Mononuclear cell (primary cell): ENCODE results near the gene WASF2. TPM values are rescaled to one million over a fixed set of nuclear protein-coding genes. Genes with fewer than 3 reads are reported as not detected.
A peak's percentile ranks its signal among the peaks of the same experiment; 100 is the strongest.
"Not testable (repeated sequence)": the region's sequence is repeated elsewhere in the genome, so short reads cannot be mapped to it uniquely, and the experiment has no call there.

Experiments used
- H3K27me3 ChIP-seq: 2 replicates; pipeline ENCODE4 v1.6.0; 2011; ENCODE audit warnings: low read length, control low read depth; ENCODE audit not compliant: insufficient read depth
- H3K4me1 ChIP-seq: 2 replicates; pipeline ENCODE4 v1.5.1; 2011; ENCODE audit warnings: mild to moderate bottlenecking, low read length, control low read depth; ENCODE audit not compliant: insufficient read depth
- H3K4me3 ChIP-seq: 2 replicates; pipeline ENCODE4 v1.5.1; 2011; ENCODE audit warnings: mild to moderate bottlenecking, low read length, moderate library complexity
- H3K9me3 ChIP-seq: 2 replicates; pipeline ENCODE4 v1.5.1; 2011; ENCODE audit warnings: low read depth, mild to moderate bottlenecking, control low read depth, low read length
- total RNA-seq: library from RNA; depleted of rRNA; stranded (reverse); fragments of >200 nt; gene quantifications from one replicate; pipeline ENCODE4 v1.2.3, GENCODE V29; 2012

Gene WASF2, protein sequence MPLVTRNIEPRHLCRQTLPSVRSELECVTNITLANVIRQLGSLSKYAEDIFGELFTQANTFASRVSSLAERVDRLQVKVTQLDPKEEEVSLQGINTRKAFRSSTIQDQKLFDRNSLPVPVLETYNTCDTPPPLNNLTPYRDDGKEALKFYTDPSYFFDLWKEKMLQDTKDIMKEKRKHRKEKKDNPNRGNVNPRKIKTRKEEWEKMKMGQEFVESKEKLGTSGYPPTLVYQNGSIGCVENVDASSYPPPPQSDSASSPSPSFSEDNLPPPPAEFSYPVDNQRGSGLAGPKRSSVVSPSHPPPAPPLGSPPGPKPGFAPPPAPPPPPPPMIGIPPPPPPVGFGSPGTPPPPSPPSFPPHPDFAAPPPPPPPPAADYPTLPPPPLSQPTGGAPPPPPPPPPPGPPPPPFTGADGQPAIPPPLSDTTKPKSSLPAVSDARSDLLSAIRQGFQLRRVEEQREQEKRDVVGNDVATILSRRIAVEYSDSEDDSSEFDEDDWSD
- 29.4 TPM for total RNA-seq

DNA sequence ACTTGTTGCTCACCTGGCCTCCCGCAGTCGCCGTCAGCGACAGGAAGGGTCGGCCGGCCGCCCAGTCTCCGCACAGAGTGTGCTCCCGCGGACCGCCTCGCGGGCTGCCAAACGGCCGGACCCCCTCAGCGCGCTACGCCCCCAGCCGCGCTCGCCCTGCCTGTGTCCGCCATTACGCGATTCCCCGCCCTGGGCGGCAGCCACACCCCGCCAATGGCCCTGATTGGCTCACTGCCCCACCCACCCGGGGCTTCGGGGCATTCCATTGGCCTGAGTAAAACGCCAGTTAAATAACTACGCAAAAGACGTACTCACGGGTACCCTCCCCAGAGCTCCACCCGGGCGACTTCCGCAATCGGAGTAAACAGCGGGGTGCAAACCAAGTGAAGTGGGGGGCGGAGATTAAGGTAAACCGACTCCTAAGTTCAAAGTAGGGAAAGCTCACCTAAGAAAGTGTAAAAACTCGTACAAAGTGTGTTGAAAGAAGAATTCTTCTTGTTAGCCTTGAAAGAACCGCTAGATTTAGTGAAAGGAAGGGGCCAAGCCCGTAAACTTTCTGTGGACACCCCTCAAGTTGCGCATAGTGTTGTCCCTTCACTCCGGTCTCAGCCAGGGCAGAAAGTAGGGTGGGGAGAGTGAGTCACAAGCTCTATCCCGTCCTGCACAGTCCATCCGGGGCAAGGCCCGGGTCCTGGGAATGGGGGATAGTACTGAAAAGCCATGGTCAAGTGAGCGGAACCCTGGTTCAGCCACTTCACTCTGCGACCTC, at the start of gene WASF2:
Gene WASF2 (minus strand): TSS at position 195 of the 769 bp plus-strand sequence. CDS start 61,277 bp downstream, outside the sequence.
- Histone ChIP-seq H3K4me1 (peaks cover 53% of the 10 kb centered on the region), H3K27me3 (no peaks in the 10 kb centered on the region), H3K4me3 (peak within 1 kb of the TSS; percentile 97)

DNA sequence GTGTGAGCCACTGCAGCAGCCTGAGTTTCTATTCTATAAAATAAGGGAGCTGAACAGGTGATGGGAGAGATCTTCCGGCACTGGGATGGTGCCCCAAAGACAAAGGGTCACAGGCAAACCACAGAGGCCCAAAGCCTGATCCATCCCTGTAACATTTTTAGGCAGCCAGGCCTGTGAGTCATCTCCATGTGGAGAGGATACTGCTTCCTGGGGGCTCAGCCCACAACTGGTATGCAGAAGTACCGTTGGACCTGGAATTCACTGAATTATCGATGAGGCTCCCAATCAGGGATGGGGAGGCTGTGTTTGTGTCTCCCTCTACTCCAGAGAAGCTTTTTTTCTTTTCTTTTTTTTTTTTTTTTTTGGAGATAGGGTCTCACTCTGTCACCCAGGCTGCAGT, 48.8 kb upstream of the WASF2 start:
- no peak overlapping the region for H3K4me3 ChIP-seq

More for the DNA sequence above, at the start of gene WASF2:
- no peaks in the 10 kb centered on the region for H3K9me3 ChIP-seq

DNA sequence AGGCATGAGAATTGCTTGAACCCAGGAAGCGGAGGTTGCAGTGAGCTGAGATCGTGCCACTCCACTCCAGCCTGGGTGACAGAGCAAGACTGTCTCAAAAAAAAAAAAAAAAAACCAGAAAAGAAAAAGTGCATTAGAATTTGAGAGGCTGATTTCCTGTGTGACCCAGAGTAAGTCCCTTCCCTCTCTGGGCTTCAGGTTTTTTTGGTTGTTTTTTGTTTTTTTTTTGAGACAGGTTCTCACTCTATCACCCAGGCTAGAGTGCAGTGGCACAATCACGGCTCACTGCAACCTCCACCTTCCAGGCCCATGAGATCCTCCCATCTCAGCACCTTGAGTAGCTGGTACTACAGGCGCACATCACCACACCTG, 48.3 kb upstream of the WASF2 start:
- H3K4me1 ChIP-seq, H3K4me3 ChIP-seq, H3K9me3 ChIP-seq, H3K27me3 ChIP-seq: not testable (repeated sequence)

More for the DNA sequence above, 48.8 kb upstream of the WASF2 start:
- H3K9me3 ChIP-seq: no peaks in the 10 kb centered on the region
- no peaks in the 10 kb centered on the region for H3K4me1 ChIP-seq
- H3K27me3 ChIP-seq: no peaks in the 10 kb centered on the region

DNA sequence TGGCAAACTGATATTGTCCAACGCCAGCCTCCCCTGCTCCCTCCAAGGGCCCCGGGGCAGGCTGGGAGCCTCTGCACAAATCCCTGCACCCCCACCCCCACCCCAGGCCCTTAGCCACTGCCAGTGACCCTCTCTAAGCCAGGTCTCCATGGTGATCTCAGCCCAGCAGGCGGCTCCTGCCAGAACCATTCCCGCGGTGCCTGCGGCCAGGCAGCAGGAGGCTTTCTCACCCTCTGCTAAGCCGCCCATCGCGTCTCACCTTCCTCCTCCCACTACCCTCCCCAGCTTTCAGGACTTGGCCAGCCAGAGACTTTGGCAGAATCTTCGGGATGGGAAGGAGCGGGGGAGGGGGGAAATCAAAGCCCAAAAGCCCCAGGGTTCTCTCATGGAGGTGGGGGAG, 46.8 kb upstream of the WASF2 start:
- Histone ChIP-seq H3K9me3 (no peaks in the 10 kb centered on the region), H3K4me1 (no peaks in the 10 kb centered on the region), H3K27me3 (no peaks in the 10 kb centered on the region), H3K4me3 (no peak overlapping the region)

DNA sequence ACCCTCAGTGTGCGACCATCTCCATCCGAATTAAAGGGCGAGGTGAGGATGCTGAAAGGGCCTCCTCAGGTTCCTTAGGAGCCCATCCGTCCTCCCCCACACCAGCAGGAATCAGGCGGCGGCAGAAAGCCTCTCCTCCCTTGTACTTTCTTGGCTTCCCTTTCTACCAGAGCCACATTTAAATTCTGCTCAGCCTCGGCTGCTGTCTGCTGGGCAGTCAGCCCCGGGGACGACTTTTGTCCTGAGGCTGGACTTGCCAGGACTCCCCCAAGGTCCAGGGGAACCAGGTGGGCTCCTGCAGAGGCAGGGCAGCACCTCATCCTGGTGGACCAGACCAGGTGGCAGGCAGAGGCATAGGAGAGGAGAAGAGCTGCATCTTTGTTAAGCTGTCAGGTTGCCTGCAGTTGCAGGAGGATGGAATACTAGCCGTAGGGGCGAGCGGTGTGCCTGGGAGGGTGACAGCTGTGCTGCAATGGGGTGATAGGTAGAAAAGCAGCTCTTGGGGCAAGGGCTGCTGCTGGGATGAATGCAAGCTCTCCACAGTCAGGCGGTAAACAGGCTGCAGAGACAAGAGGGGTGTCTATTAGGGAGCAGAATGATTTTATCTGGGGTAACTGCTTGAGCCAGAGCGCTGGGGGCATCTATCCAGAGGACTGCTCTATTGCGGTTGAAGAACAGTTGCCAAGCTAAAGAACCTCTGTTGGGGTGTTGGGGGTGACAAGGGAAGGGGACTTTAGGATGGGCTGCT, 46.2 kb upstream of the WASF2 start:
- H3K27me3 ChIP-seq: no peaks in the 10 kb centered on the region
- H3K4me3 ChIP-seq: no peak overlapping the region
- H3K9me3 ChIP-seq: no peaks in the 10 kb centered on the region
- H3K4me1 ChIP-seq: no peaks in the 10 kb centered on the region

DNA sequence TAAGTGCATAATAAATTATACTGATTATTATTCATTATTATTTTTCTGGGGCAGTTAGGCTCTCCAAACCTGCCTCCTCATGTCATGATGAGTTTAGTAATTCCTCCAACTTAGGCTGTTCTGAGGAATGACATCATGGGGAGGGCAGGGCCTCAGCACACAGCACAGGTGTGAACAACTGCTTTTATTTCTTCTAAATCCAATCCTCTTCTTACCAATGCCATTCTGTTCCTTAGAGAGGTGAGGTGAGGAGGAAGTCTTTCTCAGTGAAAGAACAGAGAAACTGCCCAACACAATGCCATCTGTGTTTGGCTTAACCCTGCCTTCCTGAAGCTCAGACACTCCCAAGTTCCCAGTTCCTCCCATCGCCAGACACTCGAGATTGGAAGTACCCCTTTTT, 45.4 kb upstream of the WASF2 start:
- no peaks in the 10 kb centered on the region for H3K27me3 ChIP-seq
- no peaks in the 10 kb centered on the region for H3K4me1 ChIP-seq
- no peak overlapping the region for H3K4me3 ChIP-seq
- no peaks in the 10 kb centered on the region for H3K9me3 ChIP-seq

DNA sequence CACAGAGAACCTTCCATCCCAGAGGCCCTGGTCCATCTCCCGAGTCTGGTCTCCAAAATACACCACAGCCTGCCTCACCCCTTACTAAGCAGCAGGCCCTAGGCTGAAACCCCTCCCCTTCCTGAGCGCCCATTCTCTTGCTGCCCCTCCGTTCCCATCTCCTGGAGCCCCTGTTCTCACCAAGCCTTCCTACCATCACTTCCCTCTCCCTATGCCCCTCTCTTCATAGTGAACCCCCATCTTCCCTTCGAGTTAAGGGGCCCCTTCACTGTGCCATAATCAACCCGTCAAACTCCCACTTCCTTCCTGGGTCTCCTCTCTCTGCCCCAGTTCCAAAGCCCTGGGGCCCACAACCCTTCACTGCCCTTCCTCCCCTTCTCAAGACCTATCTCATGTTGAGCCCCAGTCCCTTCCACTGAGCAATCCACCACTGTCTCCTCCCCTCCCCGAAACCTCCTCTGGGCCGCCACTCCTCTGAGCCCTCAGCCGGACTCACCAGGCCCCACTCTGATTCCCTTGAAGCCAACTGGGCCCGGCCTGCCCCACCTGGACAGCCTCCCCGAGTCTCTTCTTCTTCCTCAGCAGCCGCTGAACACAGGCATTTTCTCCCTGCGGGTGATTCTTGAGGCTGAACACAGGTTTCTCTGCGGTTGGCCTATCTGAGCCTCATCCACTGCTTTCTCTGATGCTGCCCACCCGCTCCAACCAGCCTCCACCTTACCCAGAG, 42.2 kb upstream of the WASF2 start:
- H3K4me3 ChIP-seq: no peak overlapping the region
- H3K27me3 ChIP-seq: no peaks in the 10 kb centered on the region
- H3K4me1 ChIP-seq: peaks cover 18% of the 10 kb centered on the region
- no peaks in the 10 kb centered on the region for H3K9me3 ChIP-seq

DNA sequence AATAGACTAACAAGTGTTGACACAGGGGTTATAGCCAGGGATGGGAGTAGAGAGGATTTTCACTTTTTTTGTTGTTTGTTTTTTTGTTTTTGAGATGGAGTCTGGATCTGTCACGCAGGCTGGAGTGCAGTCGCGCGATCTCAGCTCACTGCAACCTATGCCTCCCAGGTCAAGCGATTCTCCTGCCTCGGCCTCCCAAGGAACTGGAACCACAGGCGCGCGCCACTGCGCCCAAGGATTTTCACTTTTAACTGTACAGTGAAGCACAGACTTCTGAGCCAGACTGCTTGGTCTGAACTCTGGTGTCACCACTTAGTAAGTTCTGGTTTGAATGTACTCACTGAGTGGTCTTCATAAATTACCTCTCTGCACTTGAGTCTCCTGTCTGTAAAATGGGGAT, 40.2 kb upstream of the WASF2 start:
- no peak overlapping the region for H3K4me3 ChIP-seq
- no peaks in the 10 kb centered on the region for H3K27me3 ChIP-seq
- peaks cover 37% of the 10 kb centered on the region for H3K4me1 ChIP-seq
- no peaks in the 10 kb centered on the region for H3K9me3 ChIP-seq

DNA sequence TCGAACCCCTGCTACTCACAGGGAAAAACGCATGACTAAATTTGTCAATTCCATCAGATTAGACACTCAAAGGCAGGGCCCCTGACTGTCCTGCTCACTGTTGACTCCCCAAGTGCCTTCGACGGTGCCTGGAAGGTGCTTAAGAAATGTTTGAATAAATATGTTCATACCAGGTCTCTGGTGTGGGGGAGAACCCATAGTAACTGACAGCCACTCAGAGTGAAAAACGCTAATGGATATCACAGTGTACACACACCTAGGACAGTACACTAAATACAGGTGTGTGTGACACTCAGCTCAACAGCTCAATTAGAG, 39.7 kb upstream of the WASF2 start:
- H3K4me1 ChIP-seq: peaks cover 42% of the 10 kb centered on the region
- no peaks in the 10 kb centered on the region for H3K27me3 ChIP-seq
- no peaks in the 10 kb centered on the region for H3K9me3 ChIP-seq
- no peak overlapping the region for H3K4me3 ChIP-seq

DNA sequence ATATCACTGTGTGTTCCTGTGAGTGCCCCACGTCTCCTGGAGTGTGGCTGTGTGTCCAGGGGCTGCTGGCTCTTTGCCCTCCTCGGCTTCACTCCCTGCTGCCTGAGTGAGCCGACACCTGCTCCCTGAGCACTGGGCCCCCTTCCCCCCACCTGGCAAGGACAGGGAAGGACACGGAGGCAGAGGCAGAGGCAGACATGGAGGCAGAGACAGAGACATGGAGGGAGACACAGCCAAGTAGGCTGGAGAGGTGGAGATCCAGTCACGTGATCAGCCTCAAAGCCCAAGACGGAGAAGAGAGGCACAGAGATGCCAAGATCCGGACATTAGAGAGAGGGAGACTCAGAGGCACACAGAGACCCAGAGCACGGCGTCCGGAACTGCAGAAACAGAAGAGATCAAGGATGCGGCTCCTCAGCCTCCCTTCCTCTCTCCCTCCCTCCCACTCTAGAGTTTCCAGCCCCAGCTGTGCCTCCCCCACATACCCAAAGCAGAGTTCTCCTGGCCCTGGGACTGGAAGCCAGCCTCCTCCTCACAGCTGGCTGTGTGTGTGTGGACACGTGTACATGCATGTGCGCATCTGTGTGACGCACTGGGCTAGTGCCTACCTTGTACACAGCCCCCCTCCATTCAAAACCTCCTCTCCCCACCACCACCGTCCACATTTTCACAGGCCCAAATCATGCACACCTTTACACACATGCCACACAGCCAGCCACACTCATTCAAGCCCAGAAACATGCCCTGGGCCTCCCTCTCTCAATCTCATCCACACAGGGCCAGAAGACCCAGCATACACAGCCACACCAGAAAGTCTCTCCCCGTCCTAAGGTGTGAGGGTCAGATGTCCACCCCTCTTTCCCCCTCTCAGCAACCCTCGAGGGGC, 39.1 kb upstream of the WASF2 start:
- Histone ChIP-seq H3K27me3 (no peaks in the 10 kb centered on the region), H3K9me3 (no peaks in the 10 kb centered on the region), H3K4me1 (peaks cover 47% of the 10 kb centered on the region), H3K4me3 (no peak overlapping the region)

DNA sequence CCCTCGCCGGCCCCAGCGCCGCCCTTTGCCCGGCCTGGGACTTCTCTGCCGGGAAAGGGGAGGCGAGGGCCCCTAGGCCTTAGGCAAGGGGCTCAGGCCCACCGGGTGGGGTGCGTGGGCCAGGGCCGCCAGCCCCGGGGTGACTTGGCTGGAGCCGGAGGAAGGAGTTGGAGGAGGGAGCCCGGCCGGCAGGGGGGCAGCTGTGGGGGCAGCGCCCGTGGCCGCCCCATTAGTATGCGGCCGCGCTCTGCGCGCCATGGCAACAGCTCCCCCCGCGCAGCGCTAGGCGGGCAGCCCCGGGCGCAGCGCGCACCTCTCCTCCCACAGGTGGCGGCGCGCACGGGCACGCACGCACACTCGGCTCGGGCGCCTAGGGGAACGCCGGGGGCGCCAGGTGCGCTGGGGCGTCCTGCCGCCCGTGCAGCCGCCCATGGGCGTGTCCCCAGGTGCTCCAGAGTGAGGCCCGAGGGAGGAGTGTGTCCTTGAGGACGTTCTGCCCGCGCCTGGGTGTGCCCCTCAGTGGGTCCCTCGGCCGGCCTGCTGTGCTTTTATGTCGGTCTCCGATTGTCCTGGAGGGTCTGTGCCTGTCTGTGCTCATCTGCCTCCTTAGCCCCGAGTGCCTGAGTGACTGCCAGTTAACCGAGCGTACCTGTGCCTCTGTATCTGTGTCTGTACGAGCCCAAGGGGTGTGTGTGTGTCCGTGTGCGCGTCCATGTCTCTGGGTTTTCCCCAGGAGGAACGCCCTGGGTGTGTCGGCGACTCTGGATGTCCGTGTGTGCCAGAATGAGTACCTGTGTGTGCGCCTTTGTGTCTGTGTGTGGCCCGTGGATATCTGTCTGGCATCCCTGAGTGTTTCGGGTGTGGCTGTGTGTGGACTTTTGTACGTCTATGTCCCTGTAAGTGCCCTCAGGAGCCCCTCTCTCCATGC, 38.2 kb upstream of the WASF2 start:
- H3K9me3 ChIP-seq: no peaks in the 10 kb centered on the region
- H3K4me3 ChIP-seq: peak overlapping the region; percentile 16
- no peaks in the 10 kb centered on the region for H3K27me3 ChIP-seq
- H3K4me1 ChIP-seq: peaks cover 55% of the 10 kb centered on the region

DNA sequence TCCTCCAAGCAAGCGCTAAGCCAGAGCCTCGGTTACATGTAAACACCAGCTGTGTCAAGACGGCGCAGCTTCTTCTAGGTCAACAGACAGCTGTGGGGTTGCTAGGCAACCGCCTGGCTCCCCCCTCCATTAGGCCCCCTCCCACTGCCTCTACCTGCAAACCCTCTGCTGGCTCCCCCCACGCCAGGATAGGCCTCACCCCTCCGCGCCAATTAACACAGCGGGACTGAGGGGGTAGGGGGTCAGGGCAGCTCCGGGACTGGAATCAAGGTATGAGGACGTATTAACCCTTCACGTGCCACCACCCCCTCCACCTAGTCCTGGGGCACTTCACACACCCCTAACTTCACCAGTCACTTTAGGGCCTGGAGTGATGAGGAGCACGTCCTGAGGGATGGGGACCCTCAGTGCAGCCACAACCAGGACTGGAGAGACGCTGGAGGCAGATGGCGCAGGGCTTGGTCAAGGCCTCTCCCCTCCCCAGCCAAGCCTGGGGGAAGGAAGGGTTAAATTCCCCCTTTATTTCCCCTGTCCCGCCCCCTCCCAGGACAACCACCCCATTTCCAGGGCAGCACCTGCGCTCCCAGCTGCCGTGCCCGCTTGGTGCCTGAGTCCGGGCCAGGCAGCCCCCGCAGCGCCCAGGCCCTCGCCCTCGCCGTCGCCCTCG, 37.4 kb upstream of the WASF2 start:
- peak overlapping the region; percentile 16 for H3K4me3 ChIP-seq
- H3K4me1 ChIP-seq: peaks cover 63% of the 10 kb centered on the region
- H3K9me3 ChIP-seq: no peaks in the 10 kb centered on the region
- no peaks in the 10 kb centered on the region for H3K27me3 ChIP-seq
